Mesenchymal stem cell (in vitro differentiated cells and primary cell): ENCODE results near the gene IFT20.
A peak's percentile ranks its signal among the peaks of the same experiment; 100 is the strongest.

Source experiments
- DNase-seq: peaks from one replicate; pipeline ENCODE4 v3.0.0-alpha.2; 2013
- H2AFZ ChIP-seq: one replicate; pipeline ENCODE4 v1.6.1; 2013; ENCODE audit warnings: low read depth, mild to moderate bottlenecking, control low read depth, inconsistent platforms, low read length, moderate library complexity
- H2AK5ac ChIP-seq: 2 replicates; pipeline ENCODE4 v1.6.1; 2013; ENCODE audit warnings: low read length, moderate library complexity, mild to moderate bottlenecking, inconsistent platforms; ENCODE audit not compliant: severe bottlenecking
- H2BK120ac ChIP-seq: one replicate; pipeline ENCODE4 v1.6.1; 2013; ENCODE audit warnings: low read depth, mild to moderate bottlenecking, inconsistent platforms, low read length, moderate library complexity
- H2BK12ac ChIP-seq, 2 experiments: one replicate each; pipeline ENCODE4 v1.6.1; 2013; ENCODE audit warnings: inconsistent platforms in 2 of 2, low read length in 2 of 2, mild to moderate bottlenecking in 2 of 2, moderate library complexity in 2 of 2, control low read depth in 1 of 2
- H2BK15ac ChIP-seq: one replicate; pipeline ENCODE4 v1.6.1; 2013; ENCODE audit warnings: mild to moderate bottlenecking, low read depth, inconsistent platforms; ENCODE audit not compliant: poor library complexity, severe bottlenecking
- H2BK5ac ChIP-seq: 2 replicates; pipeline ENCODE4 v1.6.1; 2013; ENCODE audit warnings: low read depth, mild to moderate bottlenecking, low read length, control low read depth, inconsistent platforms; ENCODE audit not compliant: poor library complexity, severe bottlenecking
- H3K14ac ChIP-seq, 2 experiments: one replicate each; pipeline ENCODE4 v1.6.1; 2013; ENCODE audit warnings: inconsistent platforms in 2 of 2, low read length in 2 of 2, control low read depth in 1 of 2, mild to moderate bottlenecking in 1 of 2, moderate library complexity in 1 of 2
- H3K18ac ChIP-seq, 2 experiments: one replicate each; pipeline ENCODE4 v1.6.1; 2013; ENCODE audit warnings: inconsistent platforms in 2 of 2, low read length in 2 of 2, control low read depth in 1 of 2, low read depth in 1 of 2, mild to moderate bottlenecking in 1 of 2
- H3K23ac ChIP-seq, 2 experiments: one replicate each; pipeline ENCODE4 v1.6.1; 2013; ENCODE audit warnings: inconsistent platforms in 2 of 2, low read length in 2 of 2, mild to moderate bottlenecking in 2 of 2, moderate library complexity in 2 of 2, control low read depth in 1 of 2
- H3K27ac ChIP-seq: 2 replicates; pipeline ENCODE4 v1.5.1; 2013; ENCODE audit warnings: mild to moderate bottlenecking, moderate library complexity, low read length, control low read depth, inconsistent platforms; ENCODE audit not compliant: poor library complexity, severe bottlenecking
- H3K27me3 ChIP-seq, 2 experiments: 2 replicates each; pipeline versions ENCODE4 v1.6.1 to v1.7.0; 2013; ENCODE audit warnings: low read length in 2 of 2, mild to moderate bottlenecking in 2 of 2, moderate library complexity in 2 of 2, control low read depth in 1 of 2, inconsistent platforms in 1 of 2; ENCODE audit not compliant: control insufficient read depth in 1 of 2, insufficient read depth in 1 of 2
- H3K36me3 ChIP-seq, 2 experiments: 2 replicates each; pipeline versions ENCODE4 v1.6.1 to v1.7.0; 2013; ENCODE audit warnings: low read length in 2 of 2, control low read depth in 1 of 2, inconsistent platforms in 1 of 2, low read depth in 1 of 2, mild to moderate bottlenecking in 1 of 2; ENCODE audit not compliant: insufficient read depth in 2 of 2, control insufficient read depth in 1 of 2
- H3K4ac ChIP-seq, 2 experiments: one replicate each; pipeline ENCODE4 v1.6.1; 2013; ENCODE audit warnings: inconsistent platforms in 2 of 2, low read length in 2 of 2, mild to moderate bottlenecking in 2 of 2, moderate library complexity in 2 of 2, control low read depth in 1 of 2, low read depth in 1 of 2
- H3K4me1 ChIP-seq: 2 replicates; pipeline ENCODE4 v1.6.1; 2013; ENCODE audit warnings: low read depth, low read length, control low read depth; ENCODE audit not compliant: control insufficient read depth, insufficient read depth
- H3K4me2 ChIP-seq: 2 replicates; pipeline ENCODE4 v1.6.1; 2013; ENCODE audit warnings: low read length, mild to moderate bottlenecking, inconsistent platforms; ENCODE audit not compliant: poor library complexity, severe bottlenecking
- H3K4me3 ChIP-seq, 2 experiments: 2 replicates each; pipeline versions ENCODE4 v1.5.1 to v1.7.0; 2013; ENCODE audit warnings: low read length in 2 of 2, mild to moderate bottlenecking in 2 of 2, control low read depth in 1 of 2, low read depth in 1 of 2; ENCODE audit not compliant: insufficient read depth in 1 of 2
- H3K79me1 ChIP-seq: replicated peaks from 2 replicates; pipeline ENCODE4 v1.6.1; 2013; ENCODE audit warnings: mild to moderate bottlenecking, control low read depth, low read length, inconsistent platforms; ENCODE audit not compliant: poor library complexity, severe bottlenecking
- H3K9ac ChIP-seq: 2 replicates; pipeline ENCODE4 v1.7.0; 2013; ENCODE audit warnings: mild to moderate bottlenecking, low read length, moderate library complexity
- H3K9me3 ChIP-seq: 2 replicates; pipeline ENCODE4 v1.7.0; 2013; ENCODE audit warnings: mild to moderate bottlenecking, low read length; ENCODE audit not compliant: control insufficient read depth
- H4K8ac ChIP-seq: one replicate; pipeline ENCODE4 v1.6.1; 2013; ENCODE audit warnings: inconsistent platforms, mild to moderate bottlenecking, low read length, moderate library complexity
- H4K91ac ChIP-seq: one replicate; pipeline ENCODE4 v1.6.1; 2013; ENCODE audit warnings: mild to moderate bottlenecking, low read length, inconsistent platforms
- WGBS: methylation state at CpG from one replicate; pipeline ENCODE4 v1.1.7; 2013; ENCODE audit warnings: mixed read lengths; 5-methylcytosine and 5-hydroxymethylcytosine counted together

Gene IFT20

GRCh38 chr17:28367641-28368305, 32.5 kb upstream of the IFT20 start:
- Histone ChIP-seq H2BK5ac (no peak overlapping the region), H3K18ac (no peak overlapping the region), H3K27ac (no peak overlapping the region), H3K4me1 (peaks cover 19% of the 10 kb centered on the region), H3K4ac (no peak overlapping the region), H4K8ac (no peak overlapping the region), H3K9me3 (no peaks in the 10 kb centered on the region), H2BK15ac (no peak overlapping the region), H2AFZ (no peak overlapping the region), H3K27me3 (peaks cover 0 to 3% of the 10 kb centered on the region in 2 experiments), H2BK12ac (no peak overlapping the region), H3K4me2 (no peak overlapping the region), H3K79me1 (peaks cover 5% of the 10 kb centered on the region), H3K36me3 (peaks cover 22 to 40% of the 10 kb centered on the region in 2 experiments), H3K14ac (no peak overlapping the region), H2AK5ac (no peak overlapping the region), H4K91ac (peak overlapping the region; percentile 1), H3K4me3 (no peak overlapping the region), H2BK120ac (no peak overlapping the region), H3K23ac (no peak overlapping the region), H3K9ac (no peak overlapping the region)
- DNase-seq, result no peak
- WGBS, result 95% methylated on average over 19 of the region's 21 CpGs

GRCh38 chr17:28366605-28367004, 31.3 kb upstream of the IFT20 start:
- Histone ChIP-seq H2BK12ac (no peak overlapping the region), H4K8ac (no peak overlapping the region), H2AK5ac (no peak overlapping the region), H3K36me3 (peaks cover 34 to 42% of the 10 kb centered on the region in 2 experiments), H3K14ac (no peak overlapping the region), H3K23ac (no peak overlapping the region), H3K27ac (no peak overlapping the region), H2AFZ (no peak overlapping the region), H4K91ac (no peak overlapping the region), H3K18ac (no peak overlapping the region), H2BK15ac (no peak overlapping the region), H3K27me3 (no peaks in the 10 kb centered on the region), H2BK5ac (no peak overlapping the region), H3K4me1 (peaks cover 8% of the 10 kb centered on the region), H3K4me2 (no peak overlapping the region), H2BK120ac (no peak overlapping the region), H3K9ac (no peak overlapping the region), H3K4me3 (no peak overlapping the region), H3K9me3 (no peaks in the 10 kb centered on the region), H3K79me1 (peaks cover 5% of the 10 kb centered on the region), H3K4ac (no peak overlapping the region)
- DNase-seq, result no peak
- WGBS, result no CpG with 5 or more reads among the region's 1 CpG

GRCh38 chr17:28365487-28365886, 30.2 kb upstream of the IFT20 start:
- H2BK120ac ChIP-seq, result no peak overlapping the region
- no peak overlapping the region for H3K27ac ChIP-seq
- H4K8ac ChIP-seq, result no peak overlapping the region
- H3K18ac ChIP-seq, result no peak overlapping the region
- H3K27me3 ChIP-seq, result no peaks in the 10 kb centered on the region
- no peak overlapping the region for H3K4ac ChIP-seq
- peaks cover 3% of the 10 kb centered on the region for H3K4me1 ChIP-seq
- no peak overlapping the region for H3K14ac ChIP-seq
- no peak overlapping the region for H2AK5ac ChIP-seq
- H2BK12ac ChIP-seq, result no peak overlapping the region
- 100% methylated on average over 2 of the region's 3 CpGs for WGBS
- H3K36me3 ChIP-seq, result peaks cover 45 to 49% of the 10 kb centered on the region in 2 experiments
- no peak overlapping the region for H2BK5ac ChIP-seq
- peaks cover 13% of the 10 kb centered on the region for H3K79me1 ChIP-seq
- no peak overlapping the region for H3K23ac ChIP-seq
- no peak overlapping the region for H3K9ac ChIP-seq
- no peak for DNase-seq
- no peak overlapping the region for H4K91ac ChIP-seq
- H3K4me2 ChIP-seq, result no peak overlapping the region
- no peak overlapping the region for H2AFZ ChIP-seq
- no peak overlapping the region for H2BK15ac ChIP-seq
- H3K4me3 ChIP-seq, result no peak overlapping the region
- H3K9me3 ChIP-seq, result no peaks in the 10 kb centered on the region

- H3K4me3 ChIP-seq, result no peak within 1 kb of the TSS
Measured at GRCh38 chr17:28364665-28365363, 29.5 kb upstream of the IFT20 start, which contains the start of gene SEBOX. TSS of gene SEBOX (minus strand) at chr17:28365199. CDS start at chr17:28365151, 48 bp downstream.

More at GRCh38 chr17:28364665-28365363, 29.5 kb upstream of the IFT20 start, which contains the start of gene SEBOX:
- no peak within 1 kb of the TSS for H2BK120ac ChIP-seq
- H2BK12ac ChIP-seq, result no peak within 1 kb of the TSS
- DNase-seq, result no peak
- no peak within 1 kb of the TSS for H2BK5ac ChIP-seq
- no peak within 1 kb of the TSS for H3K14ac ChIP-seq
- no peak within 1 kb of the TSS for H3K4ac ChIP-seq
- no peak within 1 kb of the TSS for H2BK15ac ChIP-seq
- no peaks in the 10 kb centered on the region for H3K4me1 ChIP-seq
- H2AK5ac ChIP-seq, result no peak within 1 kb of the TSS
- no peaks in the 10 kb centered on the region for H3K9me3 ChIP-seq
- WGBS, result 95% methylated on average over 10 of the region's 13 CpGs
- no peak within 1 kb of the TSS for H4K8ac ChIP-seq
- H3K27ac ChIP-seq, result no peak within 1 kb of the TSS
- H2AFZ ChIP-seq, result no peak within 1 kb of the TSS
- H3K4me2 ChIP-seq, result no peak within 1 kb of the TSS
- H3K23ac ChIP-seq, result no peak within 1 kb of the TSS
- H3K79me1 ChIP-seq, result peaks cover 19% of the 10 kb centered on the region
- no peak within 1 kb of the TSS for H3K18ac ChIP-seq
- peaks cover 52 to 56% of the 10 kb centered on the region in 2 experiments for H3K36me3 ChIP-seq
- no peak within 1 kb of the TSS for H4K91ac ChIP-seq
- no peak within 1 kb of the TSS for H3K9ac ChIP-seq
- H3K27me3 ChIP-seq, result no peaks in the 10 kb centered on the region
